ENCODE measurements around the gene DCAF4.

DCAF4 gene

DNA sequence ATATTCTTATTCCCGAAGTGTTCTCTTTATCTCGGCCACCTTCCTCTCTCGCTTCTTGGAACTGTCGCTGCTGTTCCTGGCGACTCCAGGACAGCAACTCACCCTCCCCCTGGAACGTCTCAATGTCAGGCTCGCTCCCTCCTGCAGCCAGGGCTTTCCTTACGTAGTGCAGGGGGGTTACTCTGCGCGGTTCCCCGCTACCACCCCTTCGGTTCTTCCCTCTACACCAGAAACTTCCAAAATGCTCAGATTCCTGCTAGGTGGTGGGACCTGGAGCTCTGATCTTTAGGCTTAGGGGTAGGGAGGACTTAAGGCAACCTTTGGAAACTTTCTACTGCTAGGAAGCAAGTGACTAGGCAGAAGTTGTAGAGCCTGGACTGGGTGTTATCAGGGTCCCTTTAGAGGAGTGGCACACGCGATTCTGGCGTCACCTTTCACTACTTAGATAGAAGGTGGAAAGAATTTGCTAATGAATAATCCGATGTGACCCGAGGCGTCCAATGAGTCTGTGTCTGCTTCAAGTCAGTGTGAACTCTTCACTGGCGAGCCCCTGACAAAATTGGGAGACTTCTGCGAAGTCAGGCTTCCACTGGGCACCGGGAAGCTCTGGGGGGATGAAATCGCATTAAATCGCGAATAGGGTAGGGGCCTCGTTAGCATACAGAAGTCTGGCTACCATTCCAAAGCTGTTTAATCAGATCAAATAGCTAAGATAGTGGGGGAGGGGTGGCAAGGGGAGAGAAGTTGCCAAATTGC lies 31.5 kb upstream of the DCAF4 start:
- no peak for DNase-seq (ENCODE audit: low read depth)

DNA sequence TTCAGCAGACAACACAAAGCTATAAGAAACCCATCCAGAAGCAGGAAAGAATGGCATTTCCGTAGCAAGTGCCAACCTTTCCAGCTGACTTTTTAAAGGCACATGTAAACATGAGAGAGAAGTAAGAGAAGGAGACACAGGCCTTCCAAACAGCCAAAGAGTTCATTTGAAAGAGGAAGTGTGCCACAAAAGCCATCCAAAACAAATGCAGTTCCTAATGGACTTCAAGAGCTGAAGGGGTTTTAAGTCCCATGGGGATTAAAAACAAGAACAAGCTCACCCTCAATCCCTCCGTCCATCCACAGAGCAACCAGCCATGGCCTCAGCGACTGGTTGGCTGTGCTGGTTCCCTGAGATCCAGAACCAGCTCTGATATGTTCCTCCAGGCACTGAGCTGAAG lies 27.8 kb upstream of the DCAF4 start:
- DNase-seq (ENCODE audit: low read depth) = no peak

GRCh38 chr14:72901361-72901760 lies 24.9 kb upstream of the DCAF4 start:
- DNase-seq (ENCODE audit: low read depth) = no peak

DNA sequence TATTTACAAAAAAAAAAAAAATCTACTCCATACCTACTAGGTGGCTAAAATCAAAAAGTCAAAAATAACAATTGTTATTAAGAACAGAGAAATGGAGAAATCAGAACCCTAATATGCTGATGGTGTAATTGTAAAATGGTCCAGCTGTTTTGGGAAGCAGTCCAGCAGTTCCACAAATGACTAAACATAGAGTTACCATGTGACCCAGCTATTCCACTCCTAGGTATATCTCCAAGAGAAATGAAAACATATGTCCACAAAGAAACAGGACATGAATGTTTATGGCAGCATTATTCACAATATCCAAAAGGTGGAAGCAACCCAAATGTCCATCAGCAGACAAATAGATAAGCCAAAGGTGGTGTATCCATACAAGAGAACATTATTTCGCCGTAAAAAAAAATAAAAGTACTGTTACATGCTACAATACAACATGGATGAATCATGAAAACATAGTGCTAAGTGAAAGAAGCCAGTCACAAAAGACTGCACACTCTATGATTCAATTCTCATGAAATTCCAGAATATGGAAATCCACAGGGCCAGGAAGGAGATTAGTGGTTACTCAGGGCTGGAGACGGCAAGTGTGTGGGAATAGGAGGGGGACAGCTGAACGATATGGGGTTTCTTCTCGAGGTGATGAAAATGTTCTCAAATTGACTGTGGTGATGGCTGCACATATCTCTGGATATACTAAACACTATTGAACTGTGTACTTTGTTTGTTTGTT lies 23.3 kb upstream of the DCAF4 start:
- no peak for DNase-seq (ENCODE audit: low read depth)

GRCh38 chr14:72903716-72904115 lies 22.5 kb upstream of the DCAF4 start:
- DNase-seq (ENCODE audit: low read depth) = no peak

DNA sequence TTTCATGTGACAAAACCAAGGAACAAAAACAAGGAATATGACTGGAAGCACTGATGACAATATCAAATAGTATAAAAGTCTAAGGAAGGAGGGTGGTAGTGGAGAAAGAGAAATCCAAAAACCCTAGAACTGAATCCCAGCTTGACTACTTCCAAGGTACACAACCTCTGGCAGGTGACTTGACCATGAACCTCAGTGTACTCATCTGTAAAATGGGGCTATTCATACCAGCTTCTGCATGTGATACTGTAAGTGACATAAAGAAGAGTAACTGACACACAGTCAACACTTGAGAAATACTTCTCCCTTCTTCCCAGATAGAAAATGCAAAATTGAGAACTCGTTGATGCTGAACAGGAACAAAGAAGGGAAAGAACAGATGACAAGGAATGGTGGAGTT lies 22.0 kb upstream of the DCAF4 start:
- DNase-seq (ENCODE audit: low read depth) = no peak

DNA sequence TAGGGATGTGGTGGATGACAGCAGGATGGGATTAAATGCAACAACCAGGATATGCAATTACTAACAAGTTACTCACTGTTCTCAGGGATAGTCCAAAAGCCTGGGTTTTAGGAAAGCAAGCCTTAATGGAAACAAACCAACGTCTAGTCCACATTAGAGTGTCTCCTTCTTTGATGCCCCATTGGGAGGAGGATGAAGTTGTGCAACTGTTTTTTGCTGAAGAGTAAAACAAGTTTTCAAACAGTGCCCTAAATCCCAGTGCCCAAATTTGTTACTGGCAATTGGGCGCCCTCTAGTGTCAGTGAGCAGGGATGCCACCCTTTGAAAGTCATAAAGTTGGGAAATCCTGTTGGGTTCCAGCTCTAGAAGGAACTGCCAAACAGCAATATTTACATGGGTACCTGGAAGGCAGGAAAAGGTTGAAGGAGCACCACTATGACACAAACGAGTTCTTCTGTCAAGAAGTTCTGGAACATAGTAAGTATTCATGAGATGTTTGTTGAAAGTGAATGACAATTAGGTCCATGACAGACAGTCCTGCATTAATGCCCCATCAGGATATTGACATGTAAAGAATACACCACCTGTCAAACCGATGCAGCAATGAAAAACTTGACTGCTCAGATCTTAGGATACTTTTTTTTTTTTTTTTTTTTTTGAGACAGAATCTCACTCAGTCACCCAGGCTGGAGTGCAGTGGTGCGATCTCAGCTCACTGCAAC lies 21.3 kb upstream of the DCAF4 start:
- peak; percentile 59 for DNase-seq (ENCODE audit: low read depth)

GRCh38 chr14:72906316-72906715 lies 19.9 kb upstream of the DCAF4 start:
- no peak for DNase-seq (ENCODE audit: low read depth)

DNA sequence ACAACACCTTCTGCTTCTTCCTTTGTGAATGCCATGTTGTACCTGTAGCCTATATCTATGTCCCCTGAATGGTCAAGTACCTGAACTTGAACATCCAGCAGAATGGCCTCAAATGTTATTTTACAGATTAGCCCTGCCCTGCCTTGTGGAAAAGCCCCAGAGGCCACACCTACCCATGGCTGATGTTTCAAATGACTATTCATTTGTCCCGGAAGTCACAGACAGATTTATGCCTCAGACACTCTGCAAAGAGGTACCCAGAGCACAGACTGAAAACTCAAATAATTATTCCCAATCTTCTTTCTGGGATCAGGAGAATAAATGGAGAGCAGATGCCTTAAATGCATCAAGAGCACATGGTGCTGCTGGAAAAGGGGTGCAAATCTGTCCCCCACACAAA lies 19.4 kb upstream of the DCAF4 start:
- no peak for DNase-seq (ENCODE audit: low read depth)

GRCh38 chr14:72907886-72908285 lies 18.4 kb upstream of the DCAF4 start:
- DNase-seq (ENCODE audit: low read depth) = no peak

DNA sequence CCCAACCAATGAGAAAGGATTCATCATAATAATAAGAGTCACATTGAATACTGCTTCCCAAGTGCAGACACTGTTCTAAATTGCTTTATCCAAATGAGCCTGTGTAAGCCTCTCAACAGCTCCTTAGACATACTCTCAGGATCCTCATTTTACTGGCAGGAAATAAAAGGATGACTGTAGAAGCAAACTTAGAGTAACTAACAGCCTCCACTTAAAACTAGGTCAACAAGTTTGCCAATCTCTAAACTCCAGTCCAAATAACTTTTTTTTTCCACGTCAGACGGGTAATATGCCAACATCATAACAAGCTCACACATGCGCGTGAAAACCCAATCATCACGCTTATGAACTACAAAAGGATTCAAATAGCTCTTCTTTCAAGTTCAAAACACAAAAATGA lies 17.1 kb upstream of the DCAF4 start:
- DNase-seq (ENCODE audit: low read depth) = no peak

GRCh38 chr14:72913809-72914208 lies 12.5 kb upstream of the DCAF4 start:
- DNase-seq (ENCODE audit: low read depth) = no peak

- no peak for DNase-seq (ENCODE audit: low read depth)
These were observed 10.1 kb upstream of the DCAF4 start for GRCh38 chr14:72916174-72916573.

DNA sequence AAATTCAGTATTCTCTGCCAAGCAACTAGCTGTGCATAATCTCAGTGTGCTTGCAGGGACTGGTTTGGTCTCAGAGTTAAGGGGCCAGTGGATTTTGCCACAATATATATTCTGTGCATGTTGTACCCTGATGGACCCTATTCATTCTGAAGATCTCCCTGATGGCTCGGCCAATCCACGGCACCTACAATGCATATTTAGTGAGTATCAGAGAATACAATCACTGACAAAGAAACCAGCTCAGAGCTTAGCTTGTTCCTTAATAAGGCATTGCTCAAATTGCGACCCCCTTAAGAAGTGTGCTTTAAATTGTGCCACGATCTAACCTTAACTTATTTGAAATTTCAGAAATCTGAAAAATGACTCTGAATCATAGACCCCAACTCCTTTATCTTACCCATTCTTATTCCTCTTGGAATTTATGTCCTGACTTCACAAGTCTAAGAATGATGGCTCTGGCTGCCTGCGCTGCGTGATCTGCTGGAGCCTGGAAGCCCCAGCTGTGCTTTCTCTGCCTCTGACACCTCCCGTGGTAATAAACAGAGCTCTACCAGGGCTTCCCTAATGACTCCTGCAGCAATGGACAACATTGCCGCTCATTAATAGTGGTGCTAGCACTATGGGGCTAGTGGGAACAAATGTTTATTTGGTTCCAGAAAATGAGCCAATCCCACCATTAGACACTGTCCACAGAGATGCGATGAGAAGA lies 9.0 kb upstream of the DCAF4 start:
- no peak for DNase-seq (ENCODE audit: low read depth)

DNA sequence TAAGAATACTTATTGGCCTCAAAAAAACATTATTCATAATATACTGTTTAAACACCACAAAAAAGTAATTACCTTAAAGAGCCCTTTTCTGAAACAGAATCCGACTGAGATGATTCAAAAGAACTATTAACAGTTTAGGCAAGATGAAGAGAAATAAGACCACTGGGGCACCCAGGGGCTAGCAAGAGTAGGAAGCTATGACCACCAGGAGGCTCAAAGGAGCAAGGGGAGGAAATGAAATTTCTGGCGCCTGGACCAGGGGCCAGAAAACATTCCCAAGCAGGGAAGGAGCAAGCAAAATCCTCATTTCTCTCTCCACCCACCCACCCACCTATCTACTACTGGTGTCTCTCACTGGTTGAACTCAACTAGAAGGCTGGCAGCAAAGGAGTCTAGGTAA lies 6.3 kb upstream of the DCAF4 start:
- no peak for DNase-seq (ENCODE audit: low read depth)

- no peak for DNase-seq (ENCODE audit: low read depth)
These were observed 4.9 kb upstream of the DCAF4 start for GRCh38 chr14:72921396-72921795.

GRCh38 chr14:72924337-72924736 lies 1.9 kb upstream of the DCAF4 start:
- DNase-seq (ENCODE audit: low read depth) = no peak

GRCh38 chr14:72925171-72925759 lies 999 bp upstream of the DCAF4 start:
- DNase-seq (ENCODE audit: low read depth) = no peak

- DNase-seq (ENCODE audit: low read depth) = no peak
These were observed 411 bp upstream of the DCAF4 start for GRCh38 chr14:72925815-72926291.

DNA sequence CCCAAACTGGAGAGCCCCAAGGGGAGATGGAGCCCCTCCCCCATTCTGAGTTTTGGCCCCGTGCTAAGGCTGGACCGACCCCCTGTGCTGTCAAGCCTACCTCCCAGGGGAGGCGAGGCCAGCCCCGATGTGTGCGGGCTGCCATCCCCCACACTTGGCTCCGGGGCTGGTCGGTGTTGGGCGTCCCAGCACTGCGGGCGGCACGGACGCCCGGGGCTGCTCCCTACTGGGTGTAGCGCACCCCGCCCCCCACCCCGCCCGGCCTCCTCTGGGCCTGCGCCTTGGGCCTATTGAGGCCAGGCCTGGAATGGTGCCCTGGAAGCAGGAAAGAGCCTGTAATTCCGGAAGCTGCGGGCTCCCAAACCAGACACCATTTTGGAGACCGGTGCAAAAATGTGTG lies 2.6 kb downstream of the DCAF4 start:
- no peak for DNase-seq (ENCODE audit: low read depth)

DNA sequence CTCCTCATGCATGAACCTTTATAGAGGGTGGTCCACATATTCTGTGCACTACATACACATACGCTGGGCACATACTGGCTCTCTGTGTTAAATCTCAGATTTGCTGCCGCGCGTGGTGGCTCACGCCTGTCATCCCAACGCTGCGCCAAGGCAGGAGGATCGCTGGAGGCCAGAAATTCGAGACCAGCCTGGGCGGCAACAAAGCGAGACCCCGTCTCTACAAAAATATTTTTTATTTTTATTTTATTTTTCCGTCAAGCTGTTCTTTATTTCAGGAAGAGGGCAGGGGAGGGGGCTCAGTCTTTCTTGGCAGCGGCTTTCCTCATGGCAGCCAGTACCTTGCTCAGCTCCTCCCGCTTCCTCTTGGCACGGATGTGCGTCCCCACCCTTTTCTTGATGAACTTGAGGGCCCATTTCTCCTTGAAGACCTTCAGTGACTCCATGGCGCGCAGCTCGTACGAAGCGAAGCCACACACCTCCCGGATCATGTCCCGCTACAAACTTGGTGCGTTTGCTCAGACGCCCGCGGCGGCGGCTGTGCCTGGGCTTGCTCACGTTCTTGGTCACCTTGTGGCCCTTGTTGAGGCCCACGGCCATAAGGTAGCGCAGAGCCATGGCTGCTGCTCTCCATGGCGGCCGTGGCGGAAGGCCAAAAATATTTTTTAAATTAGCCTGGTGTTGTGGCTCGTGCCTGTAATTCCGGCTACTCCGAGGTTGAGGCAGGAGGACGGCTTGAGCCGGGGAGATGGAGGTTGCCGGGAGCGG lies 3.2 kb downstream of the DCAF4 start:
- DNase-seq (ENCODE audit: low read depth) = no peak
